PC-3 (cell line): ENCODE results near the gene NPTX1.

ENCODE experiments used
- EZH2 ChIP-seq: fragments of 300-600 bp; sonication (generic); IDR thresholded peaks from one replicate; pipeline ENCODE4 v1.6.1; 2017; ENCODE audit warnings: antibody characterized with exemption, mild to moderate bottlenecking, low read length; ENCODE audit not compliant: unreplicated experiment
- EZH2phosphoT487 ChIP-seq: fragments of 300-600 bp; sonication (generic); IDR thresholded peaks from 2 replicates; pipeline ENCODE4 v1.6.1; 2018; ENCODE audit warnings: mild to moderate bottlenecking, antibody characterized with exemption, low read length, borderline replicate concordance
- TF ChIP-seq, protein P1 (sequence below): fragments of 300-600 bp; sonication (generic); conservative IDR thresholded peaks from 2 replicates; pipeline ENCODE4 v1.5.1; 2017; ENCODE audit warnings: antibody characterized with exemption, low read depth, mild to moderate bottlenecking, low read length

- TF ChIP-seq, protein P1, sequence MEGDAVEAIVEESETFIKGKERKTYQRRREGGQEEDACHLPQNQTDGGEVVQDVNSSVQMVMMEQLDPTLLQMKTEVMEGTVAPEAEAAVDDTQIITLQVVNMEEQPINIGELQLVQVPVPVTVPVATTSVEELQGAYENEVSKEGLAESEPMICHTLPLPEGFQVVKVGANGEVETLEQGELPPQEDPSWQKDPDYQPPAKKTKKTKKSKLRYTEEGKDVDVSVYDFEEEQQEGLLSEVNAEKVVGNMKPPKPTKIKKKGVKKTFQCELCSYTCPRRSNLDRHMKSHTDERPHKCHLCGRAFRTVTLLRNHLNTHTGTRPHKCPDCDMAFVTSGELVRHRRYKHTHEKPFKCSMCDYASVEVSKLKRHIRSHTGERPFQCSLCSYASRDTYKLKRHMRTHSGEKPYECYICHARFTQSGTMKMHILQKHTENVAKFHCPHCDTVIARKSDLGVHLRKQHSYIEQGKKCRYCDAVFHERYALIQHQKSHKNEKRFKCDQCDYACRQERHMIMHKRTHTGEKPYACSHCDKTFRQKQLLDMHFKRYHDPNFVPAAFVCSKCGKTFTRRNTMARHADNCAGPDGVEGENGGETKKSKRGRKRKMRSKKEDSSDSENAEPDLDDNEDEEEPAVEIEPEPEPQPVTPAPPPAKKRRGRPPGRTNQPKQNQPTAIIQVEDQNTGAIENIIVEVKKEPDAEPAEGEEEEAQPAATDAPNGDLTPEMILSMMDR, result no peak
- no peak for TF ChIP-seq EZH2phosphoT487
- TF ChIP-seq EZH2, result no peak
Measured at GRCh38 chr17:80457236-80457856, 19.1 kb downstream of the NPTX1 start.
